GM23338 (cell line): ENCODE measurements around the gene GDAP2. TPM values are rescaled to one million over a fixed set of nuclear protein-coding genes. Genes with fewer than 3 reads are reported as not detected.

ENCODE experiments used
- ATAC-seq: fragments of 200-7000 bp; cut with Tn5 transposase; 3 replicates; pipeline ENCODE4 v1.9.1; 2020
- DNase-seq: peaks from one replicate; pipeline ENCODE4 v3.0.0-alpha.2; 2015; ENCODE audit warnings: low spot score
- H2AFZ ChIP-seq: fragments of 200-600 bp; sonication (generic); 2 replicates; pipeline ENCODE4 v1.8.0; 2016; ENCODE audit warnings: antibody characterized with exemption, mild to moderate bottlenecking, moderate library complexity
- H3F3A ChIP-seq: fragments of 200-600 bp; sonication (generic); replicated peaks from 2 replicates; pipeline ENCODE4 v1.8.0; 2017; ENCODE audit warnings: antibody characterized with exemption, mixed run types, low read depth
- H3K27ac ChIP-seq: fragments of 200-600 bp; sonication (generic); 2 replicates; pipeline ENCODE4 v1.6.1; 2016; ENCODE audit warnings: low read depth
- H3K27me3 ChIP-seq: fragments of 200-600 bp; sonication (generic); 2 replicates; pipeline ENCODE4 v1.8.0; 2016; ENCODE audit warnings: mild to moderate bottlenecking, mixed run types, moderate library complexity; ENCODE audit not compliant: insufficient read depth
- H3K36me3 ChIP-seq: fragments of 200-600 bp; sonication (generic); 2 replicates; pipeline ENCODE4 v1.8.0; 2016; ENCODE audit warnings: mild to moderate bottlenecking; ENCODE audit not compliant: insufficient read depth
- H3K4me1 ChIP-seq: fragments of 200-600 bp; sonication (generic); 2 replicates; pipeline ENCODE4 v1.8.0; 2016; ENCODE audit warnings: mild to moderate bottlenecking, moderate library complexity; ENCODE audit not compliant: insufficient read depth
- H3K4me2 ChIP-seq: fragments of 200-600 bp; sonication (generic); 2 replicates; pipeline ENCODE4 v1.7.1; 2017; ENCODE audit warnings: mixed run types
- H3K4me3 ChIP-seq: fragments of 200-600 bp; sonication (generic); 2 replicates; pipeline ENCODE4 v1.6.1; 2016; ENCODE audit warnings: mixed run types
- H3K79me2 ChIP-seq: fragments of 200-600 bp; sonication (generic); replicated peaks from 2 replicates; pipeline ENCODE4 v1.8.0; 2017; ENCODE audit warnings: mild to moderate bottlenecking; ENCODE audit not compliant: insufficient read depth
- H3K9me2 ChIP-seq: fragments of 200-600 bp; sonication (generic); 2 replicates; pipeline ENCODE4 v1.8.0; 2017; ENCODE audit not compliant: insufficient read depth
- H4K20me1 ChIP-seq: fragments of 200-600 bp; sonication (generic); replicated peaks from 2 replicates; pipeline ENCODE4 v1.8.0; 2017; ENCODE audit warnings: mild to moderate bottlenecking; ENCODE audit not compliant: insufficient read depth
- H3K27ac Mint-ChIP-seq: 2 replicates; pipeline ENCODE4 v1.8.0; 2020; ENCODE audit warnings: inconsistent platforms, mild to moderate bottlenecking, moderate library complexity, mixed read lengths
- H3K27me3 Mint-ChIP-seq: 3 replicates; pipeline ENCODE4 v1.8.0; 2022; ENCODE audit warnings: low read depth, mild to moderate bottlenecking, moderate library complexity, mixed read lengths, inconsistent platforms; ENCODE audit not compliant: insufficient read depth, poor library complexity
- H3K36me3 Mint-ChIP-seq: 3 replicates; pipeline ENCODE4 v1.8.0; 2021; ENCODE audit warnings: low read depth, mild to moderate bottlenecking, inconsistent platforms, moderate library complexity, mixed read lengths
- H3K4me1 Mint-ChIP-seq: 3 replicates; pipeline ENCODE4 v1.8.0; 2020; ENCODE audit warnings: mild to moderate bottlenecking, inconsistent platforms, mixed read lengths
- H3K4me3 Mint-ChIP-seq: 3 replicates; pipeline ENCODE4 v1.8.0; 2021; ENCODE audit warnings: moderate library complexity, mild to moderate bottlenecking, inconsistent platforms, mixed read lengths
- H3K9me3 Mint-ChIP-seq: 3 replicates; pipeline ENCODE4 v1.8.0; 2020; ENCODE audit warnings: moderate library complexity, mild to moderate bottlenecking, inconsistent platforms, mixed read lengths
- CREB1 ChIP-seq: fragments of 250-450 bp; sonication (Bioruptor Pico); IDR thresholded peaks from 2 replicates; pipeline ENCODE4 v1.5.0; 2020; ENCODE audit warnings: low read depth, mild to moderate bottlenecking, moderate library complexity
- CTCF ChIP-seq, 2 experiments: fragments of 200-600 bp in 1 of 2; sonication (generic) in 1 of 2; conservative IDR thresholded peaks; 2 replicates each; pipeline versions ENCODE4 v1.5.1 to v1.6.1; 2016 to 2017; ENCODE audit warnings: antibody characterized with exemption in 2 of 2, low read depth in 2 of 2, mild to moderate bottlenecking in 2 of 2, moderate library complexity in 1 of 2
- ETS1 ChIP-seq: IDR thresholded peaks from 2 replicates; pipeline ENCODE4 v1.6.1; 2016; ENCODE audit warnings: antibody characterized with exemption
- EZH2 ChIP-seq: fragments of 200-600 bp; sonication (generic); IDR thresholded peaks from one replicate; pipeline ENCODE4 v1.8.0; 2017; ENCODE audit warnings: antibody characterized with exemption, mild to moderate bottlenecking, low read depth; ENCODE audit not compliant: unreplicated experiment
- EZH2phosphoT487 ChIP-seq: fragments of 200-600 bp; sonication (generic); IDR thresholded peaks from one replicate; pipeline ENCODE4 v1.8.1; 2018; ENCODE audit warnings: antibody characterized with exemption; ENCODE audit not compliant: unreplicated experiment
- JUNB ChIP-seq: IDR thresholded peaks from one replicate; pipeline ENCODE4 v1.6.1; 2016; ENCODE audit warnings: antibody characterized with exemption; ENCODE audit not compliant: unreplicated experiment
- NANOG ChIP-seq: IDR thresholded peaks from 2 replicates; pipeline ENCODE4 v1.6.1; 2016; ENCODE audit warnings: antibody characterized with exemption, borderline replicate concordance
- POLR2AphosphoS5 ChIP-seq: IDR thresholded peaks from 2 replicates; pipeline ENCODE4 v1.6.1; 2016; ENCODE audit warnings: antibody characterized with exemption, low read depth
- STAT1 ChIP-seq: IDR thresholded peaks from one replicate; pipeline ENCODE4 v1.6.1; 2016; ENCODE audit warnings: antibody characterized with exemption; ENCODE audit not compliant: unreplicated experiment
- ZNF114 ChIP-seq: fragments of 250-450 bp; sonication (Bioruptor Pico); IDR thresholded peaks from 2 replicates; pipeline ENCODE4 v1.5.0; 2020; ENCODE audit warnings: mild to moderate bottlenecking, moderate library complexity
- ZNF331 ChIP-seq: fragments of 250-450 bp; sonication (Bioruptor Pico); IDR thresholded peaks from 2 replicates; pipeline ENCODE4 v1.5.0; 2020; ENCODE audit warnings: low read depth, mild to moderate bottlenecking, moderate library complexity
- ZNF462 ChIP-seq: fragments of 250-450 bp; sonication (Bioruptor Pico); IDR thresholded peaks from 2 replicates; pipeline ENCODE4 v1.5.0; 2020; ENCODE audit warnings: mild to moderate bottlenecking, moderate library complexity
- polyA plus RNA-seq: library from polyadenylated mRNA; unstranded; fragments of >200 nt; fragmentation: Nextera tagmentation; extraction: Ambion mirVana; gene quantifications from 2 replicates; pipeline ENCODE4 v1.2.1, GENCODE V29; 2016
- total RNA-seq: library from RNA; depleted of rRNA; stranded (reverse); fragments of >200 nt; shearing (Covaris generic); gene quantifications from 2 replicates; pipeline ENCODE4 v1.2.3, GENCODE V29; 2014
- TF ChIP-seq, protein P1 (sequence below): IDR thresholded peaks from one replicate; pipeline ENCODE4 v1.6.1; 2018; ENCODE audit warnings: antibody characterized with exemption; ENCODE audit not compliant: unreplicated experiment

GDAP2 gene
- total and polyA plus RNA-seq, 2 experiments from 2014 or later, result 10.7 to 24.5 TPM

DNA sequence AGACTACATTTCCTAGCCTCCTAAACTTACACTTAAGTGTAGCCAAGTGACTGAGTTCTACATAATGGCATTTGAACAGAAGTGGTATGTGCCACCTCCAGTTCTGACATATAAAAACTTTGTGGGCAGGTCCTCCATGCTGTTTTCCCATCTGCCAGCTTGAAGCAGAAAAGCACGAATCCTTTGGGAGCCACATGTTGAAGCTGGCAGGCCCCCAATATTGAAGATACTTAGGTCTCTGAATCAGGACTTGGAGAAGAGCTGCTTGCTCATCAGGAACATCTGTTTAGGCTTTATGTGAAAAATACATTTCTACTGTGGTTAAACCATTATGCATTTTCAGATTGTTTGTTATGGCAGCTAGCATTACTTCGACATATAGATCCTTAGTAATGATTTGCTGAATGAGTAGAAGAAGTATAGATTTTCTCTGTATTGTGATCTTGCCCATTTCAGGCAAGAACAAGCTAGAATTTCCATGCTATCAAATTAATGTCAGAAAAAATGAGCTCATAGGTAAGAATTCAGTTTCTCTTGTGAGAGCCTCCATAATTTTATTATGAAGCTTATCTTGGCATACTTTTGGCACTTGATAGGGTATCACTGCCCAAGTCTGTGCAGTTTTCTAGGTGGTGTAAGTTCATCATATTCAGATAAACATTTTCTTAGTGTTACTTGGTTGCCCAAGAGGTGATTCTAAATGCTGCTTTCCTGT is 68.4 kb downstream of the GDAP2 start:
- Mint-ChIP-seq H3K4me3 (no peak overlapping the region), H3K27ac (no peak overlapping the region), H3K4me1 (no peaks in the 10 kb centered on the region), H3K9me3 (no peaks in the 10 kb centered on the region), H3K27me3 (no peaks in the 10 kb centered on the region), H3K36me3 (peaks cover 5% of the 10 kb centered on the region)
- no peak for DNase-seq
- no peak overlapping the region for H3K27ac ChIP-seq
- no peaks in the 10 kb centered on the region for H4K20me1 ChIP-seq
- H3K4me1 ChIP-seq, result no peaks in the 10 kb centered on the region
- H3F3A ChIP-seq, result no peaks in the 10 kb centered on the region
- no peak for TF ChIP-seq EZH2phosphoT487
- no peak for TF ChIP-seq ZNF331 (CRISPR knock-in tag)
- TF ChIP-seq, protein P1, sequence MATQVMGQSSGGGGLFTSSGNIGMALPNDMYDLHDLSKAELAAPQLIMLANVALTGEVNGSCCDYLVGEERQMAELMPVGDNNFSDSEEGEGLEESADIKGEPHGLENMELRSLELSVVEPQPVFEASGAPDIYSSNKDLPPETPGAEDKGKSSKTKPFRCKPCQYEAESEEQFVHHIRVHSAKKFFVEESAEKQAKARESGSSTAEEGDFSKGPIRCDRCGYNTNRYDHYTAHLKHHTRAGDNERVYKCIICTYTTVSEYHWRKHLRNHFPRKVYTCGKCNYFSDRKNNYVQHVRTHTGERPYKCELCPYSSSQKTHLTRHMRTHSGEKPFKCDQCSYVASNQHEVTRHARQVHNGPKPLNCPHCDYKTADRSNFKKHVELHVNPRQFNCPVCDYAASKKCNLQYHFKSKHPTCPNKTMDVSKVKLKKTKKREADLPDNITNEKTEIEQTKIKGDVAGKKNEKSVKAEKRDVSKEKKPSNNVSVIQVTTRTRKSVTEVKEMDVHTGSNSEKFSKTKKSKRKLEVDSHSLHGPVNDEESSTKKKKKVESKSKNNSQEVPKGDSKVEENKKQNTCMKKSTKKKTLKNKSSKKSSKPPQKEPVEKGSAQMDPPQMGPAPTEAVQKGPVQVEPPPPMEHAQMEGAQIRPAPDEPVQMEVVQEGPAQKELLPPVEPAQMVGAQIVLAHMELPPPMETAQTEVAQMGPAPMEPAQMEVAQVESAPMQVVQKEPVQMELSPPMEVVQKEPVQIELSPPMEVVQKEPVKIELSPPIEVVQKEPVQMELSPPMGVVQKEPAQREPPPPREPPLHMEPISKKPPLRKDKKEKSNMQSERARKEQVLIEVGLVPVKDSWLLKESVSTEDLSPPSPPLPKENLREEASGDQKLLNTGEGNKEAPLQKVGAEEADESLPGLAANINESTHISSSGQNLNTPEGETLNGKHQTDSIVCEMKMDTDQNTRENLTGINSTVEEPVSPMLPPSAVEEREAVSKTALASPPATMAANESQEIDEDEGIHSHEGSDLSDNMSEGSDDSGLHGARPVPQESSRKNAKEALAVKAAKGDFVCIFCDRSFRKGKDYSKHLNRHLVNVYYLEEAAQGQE, result no peak
- no peak for TF ChIP-seq STAT1
- TF ChIP-seq NANOG, result no peak
- TF ChIP-seq POLR2AphosphoS5, result no peak
- TF ChIP-seq EZH2, result no peak
- TF ChIP-seq CREB1, result no peak
- no peak for TF ChIP-seq ZNF462
- TF ChIP-seq ZNF114, result no peak
- TF ChIP-seq ETS1, result no peak
- TF ChIP-seq CTCF (conservative IDR thresholded peaks at IDR 0.05; ENCODE audit: low read depth in 2 of 2), result no peak
- no peak for TF ChIP-seq JUNB
- no peaks in the 10 kb centered on the region for H3K9me2 ChIP-seq
- no peak for ATAC-seq
- no peaks in the 10 kb centered on the region for H3K36me3 ChIP-seq
- no peak overlapping the region for H2AFZ ChIP-seq
- no peak overlapping the region for H3K4me2 ChIP-seq
- H3K79me2 ChIP-seq, result no peaks in the 10 kb centered on the region
- no peak overlapping the region for H3K4me3 ChIP-seq
- no peaks in the 10 kb centered on the region for H3K27me3 ChIP-seq
